SKM-1 (cell line): ENCODE results near the gene CELF2.

Experiments used
- DNase-seq: peaks from one replicate; lab custom pipeline; 2025; ENCODE audit not compliant: unreplicated experiment; lab: John Stamatoyannopoulos, UW

CELF2 gene

GRCh38 chr10:11262494-11263345, 245.0 kb downstream of the CELF2 start:
- no peak for DNase-seq

- no peak for DNase-seq
These were observed 246.1 kb downstream of the CELF2 start for GRCh38 chr10:11263767-11264166.

- DNase-seq, result no peak
These were observed 246.8 kb downstream of the CELF2 start for GRCh38 chr10:11264296-11265048.

GRCh38 chr10:11265484-11265883, 247.8 kb downstream of the CELF2 start:
- DNase-seq, result no peak

- DNase-seq, result no peak
These were observed 248.8 kb downstream of the CELF2 start for GRCh38 chr10:11266426-11266825.

- no peak for DNase-seq
These were observed 252.6 kb downstream of the CELF2 start for GRCh38 chr10:11270135-11270857.

GRCh38 chr10:11270858-11271179, 253.1 kb downstream of the CELF2 start:
- DNase-seq, result no peak

GRCh38 chr10:11272915-11273389, 255.3 kb downstream of the CELF2 start:
- no peak for DNase-seq

- DNase-seq, result no peak
These were observed 256.8 kb downstream of the CELF2 start for GRCh38 chr10:11274452-11274851.

GRCh38 chr10:11275651-11276050, 258.0 kb downstream of the CELF2 start:
- no peak for DNase-seq

GRCh38 chr10:11276449-11276990, 258.8 kb downstream of the CELF2 start:
- DNase-seq, result no peak

GRCh38 chr10:11279314-11279713, 261.6 kb downstream of the CELF2 start:
- no peak for DNase-seq

- no peak for DNase-seq
These were observed 262.7 kb downstream of the CELF2 start for GRCh38 chr10:11280187-11280932.

GRCh38 chr10:11282156-11282555, 264.5 kb downstream of the CELF2 start:
- no peak for DNase-seq

GRCh38 chr10:11282661-11283060, 265.0 kb downstream of the CELF2 start:
- no peak for DNase-seq

GRCh38 chr10:11284291-11285085, 266.8 kb downstream of the CELF2 start:
- DNase-seq, result no peak

GRCh38 chr10:11285171-11285570, 267.5 kb downstream of the CELF2 start:
- DNase-seq, result no peak

- DNase-seq, result no peak
These were observed 268.7 kb downstream of the CELF2 start for GRCh38 chr10:11286261-11286852.

GRCh38 chr10:11288302-11288701, 270.6 kb downstream of the CELF2 start:
- DNase-seq, result no peak
